GM12878 (cell line): Measurements from ENCODE around the gene CD3D. TPM values are rescaled to one million over a fixed set of nuclear protein-coding genes. Genes with fewer than 3 reads are reported as not detected.

Experiments
- ATAC-seq: fragments of 200-7000 bp; cut with Tn5 transposase; 3 replicates; pipeline ENCODE4 v1.9.1; 2020; ENCODE audit warnings: mild to moderate bottlenecking, moderate library complexity
- BruUV-seq: library from RNA; stranded (reverse); fragments of 400-500 nt; replicated peaks from 2 replicates; lab custom pipeline; 2021; lab: Mats Ljungman, UMichigan
- CTCF ChIA-PET: fragments of 300-600 bp; sonication (Branson Sonifier 250); formaldehyde crosslinking; extraction: SDS; loops from one replicate; lab custom pipeline; 2021; ENCODE audit warnings: inconsistent platforms; lab: Yijun Ruan, JAX
- POLR2A ChIA-PET: fragments of 350-600 bp; formaldehyde crosslinking; extraction: SDS; loops from one replicate; lab custom pipeline; 2021; ENCODE audit warnings: inconsistent platforms; lab: Charles Lee
- RAD21 ChIA-PET: fragments of 300-600 bp; sonication (Branson Sonifier 250); formaldehyde crosslinking; loops from one replicate; lab custom pipeline; 2023; ENCODE audit warnings: antibody characterized with exemption; ENCODE audit not compliant: unreplicated experiment; lab: Charles Lee
- SMC1A ChIA-PET: fragments of 300-600 bp; sonication (Branson Sonifier 250); formaldehyde crosslinking; loops from one replicate; lab custom pipeline; 2023; ENCODE audit not compliant: unreplicated experiment, uncharacterized antibody; lab: Charles Lee
- DNase-seq: peaks from one replicate; pipeline ENCODE4 v3.0.0-alpha.2; 2011; ENCODE audit warnings: low read depth, low spot score
- FAIRE-seq: peaks from 3 replicates; lab custom pipeline; 2011; peaks lifted over from hg19 to GRCh38; lab: Jason Lieb, UNC
- H2AFZ ChIP-seq: 2 replicates; pipeline ENCODE4 v1.6.0; 2011; ENCODE audit warnings: low read depth, low read length, control low read depth; ENCODE audit not compliant: control insufficient read depth
- H3K27ac ChIP-seq: 2 replicates; pipeline ENCODE4 v1.5.1; 2011; ENCODE audit warnings: control low read depth; ENCODE audit not compliant: control insufficient read depth, insufficient read depth
- H3K27me3 ChIP-seq, 2 experiments: replicated peaks in 1 of 2; 2 replicates each; pipeline versions ENCODE4 v1.6.0 to v1.6.1; 2011; ENCODE audit warnings: low read length in 1 of 2; ENCODE audit not compliant: control insufficient read depth in 2 of 2, insufficient read depth in 2 of 2
- H3K36me3 ChIP-seq, 2 experiments: 2 replicates each; pipeline ENCODE4 v1.5.1; 2011; ENCODE audit warnings: low read length in 1 of 2; ENCODE audit not compliant: control insufficient read depth in 2 of 2, insufficient read depth in 2 of 2
- H3K4me1 ChIP-seq: 2 replicates; pipeline ENCODE4 v1.6.1; 2011; ENCODE audit warnings: mild to moderate bottlenecking, low read length, moderate library complexity, mixed read lengths; ENCODE audit not compliant: control insufficient read depth, insufficient read depth
- H3K4me2 ChIP-seq: 2 replicates; pipeline ENCODE4 v1.6.0; 2011; ENCODE audit warnings: control low read depth; ENCODE audit not compliant: control insufficient read depth, insufficient read depth
- H3K4me3 ChIP-seq: fragments of 200-600 bp; sonication (generic); 2 replicates; pipeline ENCODE4 v1.5.1; 2016
- H3K79me2 ChIP-seq: 2 replicates; pipeline ENCODE4 v1.6.0; 2011; ENCODE audit warnings: low read length; ENCODE audit not compliant: control insufficient read depth, insufficient read depth
- H3K9ac ChIP-seq: 2 replicates; pipeline ENCODE4 v1.8.0; 2011; ENCODE audit warnings: low read length, control low read depth, mixed read lengths; ENCODE audit not compliant: control insufficient read depth, insufficient read depth
- H3K9me3 ChIP-seq: replicated peaks from 3 replicates; pipeline ENCODE4 v1.5.1; 2011; ENCODE audit warnings: mild to moderate bottlenecking, low read length; ENCODE audit not compliant: control insufficient read depth, insufficient read depth
- H4K20me1 ChIP-seq: 2 replicates; pipeline ENCODE4 v1.6.0; 2011; ENCODE audit not compliant: control insufficient read depth, insufficient read depth
- ATF2 ChIP-seq: IDR thresholded peaks from 2 replicates; pipeline ENCODE4 v1.6.1; 2012; ENCODE audit warnings: low read length, inconsistent platforms
- BACH1 ChIP-seq: fragments of 450-650 bp; IDR thresholded peaks from 2 replicates; pipeline ENCODE4 v1.6.1; 2017; ENCODE audit warnings: mild to moderate bottlenecking, borderline replicate concordance
- BCL11A ChIP-seq: IDR thresholded peaks from 2 replicates; pipeline ENCODE4 v1.6.1; 2011; ENCODE audit warnings: low read depth, low read length
- BCLAF1 ChIP-seq: fragments of 450-650 bp; IDR thresholded peaks from 2 replicates; pipeline ENCODE4 v1.6.1; 2017; ENCODE audit warnings: antibody characterized with exemption, mild to moderate bottlenecking, moderate library complexity
- CBX3 ChIP-seq: fragments of 200-600 bp; sonication (generic); IDR thresholded peaks from 2 replicates; pipeline ENCODE4 v1.6.1; 2016; ENCODE audit warnings: low read depth, borderline replicate concordance
- ELK1 ChIP-seq: IDR thresholded peaks from 2 replicates; pipeline ENCODE4 v1.6.1; 2012; ENCODE audit warnings: low read depth, low read length, improper control_type of control experiment
- KDM1A ChIP-seq: fragments of 200-600 bp; sonication (generic); IDR thresholded peaks from 2 replicates; pipeline ENCODE4 v1.6.1; 2016; ENCODE audit warnings: borderline replicate concordance
- KLF5 ChIP-seq: fragments of 450-650 bp; IDR thresholded peaks from 2 replicates; pipeline ENCODE4 v1.6.1; 2014; ENCODE audit warnings: mild to moderate bottlenecking; ENCODE audit not compliant: partially characterized antibody
- NBN ChIP-seq: fragments of 450-650 bp; IDR thresholded peaks from 2 replicates; pipeline ENCODE4 v1.6.1; 2016
- NR2C2 ChIP-seq: IDR thresholded peaks from 2 replicates; pipeline ENCODE4 v1.6.1; 2011; ENCODE audit warnings: borderline replicate concordance, low read depth; ENCODE audit not compliant: control insufficient read depth, insufficient read length
- SMC3 ChIP-seq: IDR thresholded peaks from 2 replicates; pipeline ENCODE4 v1.6.1; 2011; ENCODE audit warnings: low read length, improper control_type of control experiment, borderline replicate concordance
- SREBF1 ChIP-seq: IDR thresholded peaks from 2 replicates; pipeline ENCODE4 v1.6.1; 2012; ENCODE audit warnings: mild to moderate bottlenecking, low read length
- TBL1XR1 ChIP-seq: IDR thresholded peaks from 2 replicates; pipeline ENCODE4 v1.6.1; 2012; ENCODE audit warnings: low read depth, low read length, improper control_type of control experiment
- ZNF592 ChIP-seq: fragments of 450-650 bp; IDR thresholded peaks from 2 replicates; pipeline ENCODE4 v1.6.1; 2017; ENCODE audit warnings: mild to moderate bottlenecking, moderate library complexity
- WGBS: methylation state at CpG from one replicate; pipeline ENCODE4 v1.1.6; 2016; ENCODE audit warnings: low lambda C conversion rate; ENCODE audit not compliant: insufficient replicate concordance, insufficient coverage; ENCODE audit errors: missing lambda C conversion rate; 5-methylcytosine and 5-hydroxymethylcytosine counted together
- in situ Hi-C: fragments of 300-500 bp; cut with MboI; formaldehyde crosslinking; loops from 9 replicates; pipeline ENCODE4 v1.14.3; 2018; ENCODE audit warnings: mixed read lengths
- intact Hi-C: fragments of 100-400 bp; cut with micrococcal nuclease; formaldehyde crosslinking; loops from one replicate; pipeline ENCODE4 v1.14.2; 2022; ENCODE audit not compliant: unreplicated experiment
- polyA plus RNA-seq, 11 experiments: library from polyadenylated mRNA; depleted of rRNA in 4 of 11; unstranded in 6 of 11; stranded (reverse) in 5 of 11; fragments of >200 nt; fragmentation: Nextera tagmentation in 4 of 11; fragmentation: Illumina TruSeq in 1 of 11; extraction: Ambion mirVana in 4 of 11; extraction: Trizol in 1 of 11; gene quantifications; 1 replicate in 1 of 11; 2 replicates in 10 of 11; pipeline versions ENCODE4 v1.2.1 to v1.2.3, GENCODE V29; 2011 to 2016; ENCODE audit warnings: inconsistent platforms in 2 of 11, missing spikeins in 2 of 11, low read depth in 1 of 11
- total RNA-seq, 4 experiments: library from RNA; depleted of rRNA in 3 of 4; stranded (reverse); fragments of >200 nt in 3 of 4; fragmentation: Illumina TruSeq in 1 of 4; extraction: Trizol in 1 of 4; gene quantifications; 2 replicates each; pipeline versions ENCODE4 v1.2.1 to v1.2.3, GENCODE V29; 2013 to 2021

The CD3D gene
- total and polyA plus RNA-seq, 10 of the 15 experiments (the other 5 are each of a cell fraction or from before 2014, with no cell fraction given), result 0.13 to 0.69 (median 0.29) TPM; not detected in 6

- Histone ChIP-seq H3K36me3 (no peaks in the 10 kb centered on the region), H4K20me1 (no peaks in the 10 kb centered on the region), H2AFZ (no peak overlapping the region), H3K9ac (no peak overlapping the region), H3K27ac (no peak overlapping the region), H3K4me3 (no peak overlapping the region)
- ChIA-PET SMC1A (no interaction called here), RAD21 (no interaction called here)
- FAIRE-seq, result no peak
- TF ChIP-seq NBN (no peak), BCL11A (no peak), NR2C2 (no peak), KLF5 (no peak), BACH1 (no peak), KDM1A (no peak), BCLAF1 (no peak), ZNF592 (no peak), ELK1 (no peak), SREBF1 (no peak), TBL1XR1 (no peak), SMC3 (no peak), CBX3 (no peak), ATF2 (no peak)
- TF ChIP-seq, all 136 proteins: peak for 0
- BruUV-seq, result no TSS peak
- no peaks in the 10 kb centered on the region; the same call in 2 of the 3 replicates for H3K9me3 ChIP-seq
- intact Hi-C loops (no loop called here), in situ Hi-C loops (no loop called here)
- no peaks in the 10 kb centered on the region for H3K79me2 ChIP-seq
- H3K4me1 ChIP-seq, result peaks cover under 1% of the 10 kb centered on the region; the same call in 1 of the 2 replicates
- ChIA-PET CTCF (interaction anchor here (1.2 kb wide), 1 partner anchor 112 kb away, joined by 3 read pairs; no protein-coding TSS in a partner anchor), POLR2A (no interaction called here)
- no peak for ATAC-seq
- no peak for DNase-seq
- H3K27me3 ChIP-seq, result no peaks in the 10 kb centered on the region
- no peak overlapping the region for H3K4me2 ChIP-seq
- 87% methylated on average over 3 of the region's 3 CpGs for WGBS
Observed at GRCh38 chr11:118310271-118310670, 32.2 kb downstream of the CD3D start.
